Upper lobe of left lung (tissue), 4 donors: ENCODE data around the gene RPAIN.

Experiments
- CTCF ChIP-seq, 6 experiments: fragments of 450-650 bp in 4 of 6; fragments of 200-600 bp in 2 of 6; sonication (generic) in 2 of 6; IDR thresholded peaks; one replicate each; pipeline ENCODE4 v1.5.1; 2016 to 2019; ENCODE audit warnings: antibody characterized with exemption in 6 of 6
- EP300 ChIP-seq, 4 donors: sonication (generic); formaldehyde crosslinking; IDR thresholded peaks; one replicate each; pipeline ENCODE4 v1.5.1; 2017; ENCODE audit warnings: antibody characterized with exemption in 4 of 4, control low read depth in 2 of 4
- POLR2A ChIP-seq, 4 donors: fragments of 450-650 bp; IDR thresholded peaks; one replicate each; pipeline ENCODE4 v1.5.1; 2016 to 2017; ENCODE audit warnings: antibody characterized with exemption in 4 of 4, mild to moderate bottlenecking in 2 of 4
- POLR2AphosphoS5 ChIP-seq, 2 donors: sonication (generic); formaldehyde crosslinking; IDR thresholded peaks; one replicate each; pipeline ENCODE4 v1.5.1; 2017; ENCODE audit warnings: antibody characterized with exemption in 2 of 2

GRCh38 chr17:5431949-5432556 lies 12.1 kb downstream of the RPAIN start:
- TF ChIP-seq CTCF (IDR thresholded peaks at IDR 0.05) = no peak
- TF ChIP-seq POLR2A (IDR thresholded peaks at IDR 0.05) = no peak
- TF ChIP-seq POLR2AphosphoS5 (IDR thresholded peaks at IDR 0.05) = no peak
- TF ChIP-seq EP300 (IDR thresholded peaks at IDR 0.05) = no peak
